CD8-positive, alpha-beta memory T cell (primary cell): ENCODE results near the gene SEMA6A. TPM values are rescaled to one million over a fixed set of nuclear protein-coding genes. Genes with fewer than 3 reads are reported as not detected.

Source experiments
- CTCF ChIA-PET: fragments of 350-600 bp; sonication (Branson Sonifier 250); formaldehyde crosslinking; loops from one replicate; lab custom pipeline; 2021; ENCODE audit warnings: antibody characterized with exemption; lab: Charles Lee
- POLR2A ChIA-PET: fragments of 350-600 bp; sonication (Branson Sonifier 250); formaldehyde crosslinking; loops from one replicate; lab custom pipeline; 2021; ENCODE audit warnings: antibody characterized with exemption; lab: Charles Lee
- DNase-seq, 5 donors: peaks; one replicate each; pipeline versions ENCODE4 v3.0.0 to v3.0.0-alpha.2; 2020 to 2022; ENCODE audit warnings: mixed read lengths in 1 of 5
- H3K27ac ChIP-seq: one replicate; pipeline ENCODE4 v1.7.0; 2013; ENCODE audit warnings: low read depth, mild to moderate bottlenecking, low read length, moderate library complexity
- H3K27me3 ChIP-seq: 2 replicates; pipeline ENCODE4 v1.7.0; 2013; ENCODE audit warnings: low read length, mild to moderate bottlenecking; ENCODE audit not compliant: insufficient read depth, poor library complexity, severe bottlenecking
- H3K36me3 ChIP-seq: 2 replicates; pipeline ENCODE4 v1.7.0; 2013; ENCODE audit warnings: mild to moderate bottlenecking, low read length, moderate library complexity; ENCODE audit not compliant: insufficient read depth
- H3K4me1 ChIP-seq: 2 replicates; pipeline ENCODE4 v1.7.0; 2013; ENCODE audit warnings: mild to moderate bottlenecking, low read length, moderate library complexity; ENCODE audit not compliant: insufficient read depth
- H3K4me3 ChIP-seq: 2 replicates; pipeline ENCODE4 v1.7.0; 2013; ENCODE audit warnings: mild to moderate bottlenecking, low read length
- H3K9me3 ChIP-seq: 2 replicates; pipeline ENCODE4 v1.7.0; 2013; ENCODE audit warnings: mild to moderate bottlenecking, low read length
- H3K27ac Mint-ChIP-seq, 8 donors: one replicate each; pipeline ENCODE4 v1.8.0; 2020 to 2021; ENCODE audit warnings: mixed read lengths in 8 of 8, mild to moderate bottlenecking in 6 of 8, inconsistent platforms in 3 of 8, moderate library complexity in 3 of 8
- H3K27me3 Mint-ChIP-seq, 2 donors: one replicate each; pipeline ENCODE4 v1.8.0; 2020 to 2021; ENCODE audit warnings: mixed read lengths in 2 of 2, mild to moderate bottlenecking in 1 of 2, moderate library complexity in 1 of 2
- H3K36me3 Mint-ChIP-seq, 3 donors: one replicate each; pipeline ENCODE4 v1.8.0; 2020 to 2021; ENCODE audit warnings: mixed read lengths in 3 of 3, inconsistent platforms in 1 of 3, mild to moderate bottlenecking in 1 of 3
- H3K4me1 Mint-ChIP-seq, 3 donors: one replicate each; pipeline ENCODE4 v1.8.0; 2020 to 2021; ENCODE audit warnings: mixed read lengths in 3 of 3, inconsistent platforms in 1 of 3, mild to moderate bottlenecking in 1 of 3
- H3K4me3 Mint-ChIP-seq, 7 donors: one replicate each; pipeline ENCODE4 v1.8.0; 2020 to 2021; ENCODE audit warnings: mixed read lengths in 7 of 7, mild to moderate bottlenecking in 6 of 7, moderate library complexity in 4 of 7, inconsistent platforms in 2 of 7
- H3K9me3 Mint-ChIP-seq, 5 donors: one replicate each; pipeline ENCODE4 v1.8.0; 2020 to 2022; ENCODE audit warnings: mixed read lengths in 5 of 5, mild to moderate bottlenecking in 3 of 5, moderate library complexity in 2 of 5, inconsistent platforms in 1 of 5
- polyA plus RNA-seq: library from polyadenylated mRNA; unstranded; fragments of 300-500 nt; fragmentation: Illumina TruSeq; gene quantifications from one replicate; pipeline ENCODE4 v1.2.3, GENCODE V29; 2021
- total RNA-seq, 2 experiments: library from RNA; stranded (reverse); gene quantifications; one replicate each; pipeline ENCODE4 v1.2.3, GENCODE V29; 2021

Gene SEMA6A
- total and polyA plus RNA-seq, 3 experiments from 2014 or later: 0.49 TPM; not detected in 2

- H3K27ac ChIP-seq: no peak overlapping the region
- no peaks in the 10 kb centered on the region for H3K9me3 Mint-ChIP-seq
- peaks cover 21 to 56% (median 31%) of the 10 kb centered on the region in 3 donors for H3K36me3 Mint-ChIP-seq
- CTCF ChIA-PET: no interaction called here
- H3K36me3 ChIP-seq: no peaks in the 10 kb centered on the region
- no peaks in the 10 kb centered on the region for H3K9me3 ChIP-seq
- no peak for DNase-seq
- POLR2A ChIA-PET: no interaction called here
- no peak overlapping the region for H3K27ac Mint-ChIP-seq
- H3K4me1 ChIP-seq: no peaks in the 10 kb centered on the region
- no peaks in the 10 kb centered on the region for H3K4me1 Mint-ChIP-seq
- no peaks in the 10 kb centered on the region for H3K27me3 Mint-ChIP-seq
- H3K27me3 ChIP-seq: no peaks in the 10 kb centered on the region
- no peak overlapping the region for H3K4me3 Mint-ChIP-seq
- H3K4me3 ChIP-seq: no peak overlapping the region
Observed at GRCh38 chr5:116420540-116420939, 154.1 kb downstream of the SEMA6A start.

- no peak overlapping the region for H3K27ac ChIP-seq
- H3K36me3 ChIP-seq: no peaks in the 10 kb centered on the region
- Mint-ChIP-seq H3K27ac (no peak overlapping the region), H3K27me3 (no peaks in the 10 kb centered on the region), H3K36me3 (peaks cover 24 to 57% (median 36%) of the 10 kb centered on the region in 3 donors), H3K4me3 (no peak overlapping the region), H3K4me1 (no peaks in the 10 kb centered on the region), H3K9me3 (no peaks in the 10 kb centered on the region)
- CTCF ChIA-PET: no interaction called here
- H3K9me3 ChIP-seq: no peaks in the 10 kb centered on the region
- no peaks in the 10 kb centered on the region for H3K27me3 ChIP-seq
- POLR2A ChIA-PET: no interaction called here
- DNase-seq: no peak
- H3K4me3 ChIP-seq: no peak overlapping the region
- no peaks in the 10 kb centered on the region for H3K4me1 ChIP-seq
Observed at GRCh38 chr5:116419258-116419657, 155.4 kb downstream of the SEMA6A start.

GRCh38 chr5:116418774-116419173 lies 155.8 kb downstream of the SEMA6A start:
- Mint-ChIP-seq H3K4me1 (no peaks in the 10 kb centered on the region), H3K27ac (no peak overlapping the region), H3K27me3 (no peaks in the 10 kb centered on the region), H3K36me3 (peaks cover 19 to 53% (median 36%) of the 10 kb centered on the region in 3 donors), H3K9me3 (no peaks in the 10 kb centered on the region), H3K4me3 (no peak overlapping the region)
- CTCF ChIA-PET: no interaction called here
- H3K27ac ChIP-seq: no peak overlapping the region
- H3K27me3 ChIP-seq: no peaks in the 10 kb centered on the region
- no peaks in the 10 kb centered on the region for H3K36me3 ChIP-seq
- no peak overlapping the region for H3K4me3 ChIP-seq
- H3K9me3 ChIP-seq: no peaks in the 10 kb centered on the region
- H3K4me1 ChIP-seq: no peaks in the 10 kb centered on the region
- POLR2A ChIA-PET: no interaction called here
- DNase-seq: no peak

GRCh38 chr5:116418016-116418415 lies 156.6 kb downstream of the SEMA6A start:
- Mint-ChIP-seq H3K27ac (no peak overlapping the region), H3K36me3 (peaks cover 19 to 53% (median 43%) of the 10 kb centered on the region in 3 donors), H3K4me3 (no peak overlapping the region), H3K9me3 (no peaks in the 10 kb centered on the region), H3K4me1 (no peaks in the 10 kb centered on the region), H3K27me3 (no peaks in the 10 kb centered on the region)
- H3K27me3 ChIP-seq: no peaks in the 10 kb centered on the region
- no peak overlapping the region for H3K4me3 ChIP-seq
- no peaks in the 10 kb centered on the region for H3K36me3 ChIP-seq
- H3K4me1 ChIP-seq: no peaks in the 10 kb centered on the region
- DNase-seq: no peak
- H3K9me3 ChIP-seq: no peaks in the 10 kb centered on the region
- ChIA-PET CTCF (no interaction called here), POLR2A (no interaction called here)
- no peak overlapping the region for H3K27ac ChIP-seq

GRCh38 chr5:116415989-116416388 lies 158.6 kb downstream of the SEMA6A start:
- Histone ChIP-seq H3K4me3 (no peak overlapping the region), H3K27me3 (no peaks in the 10 kb centered on the region), H3K9me3 (no peaks in the 10 kb centered on the region), H3K36me3 (no peaks in the 10 kb centered on the region), H3K4me1 (no peaks in the 10 kb centered on the region), H3K27ac (no peak overlapping the region)
- H3K9me3 Mint-ChIP-seq: no peaks in the 10 kb centered on the region
- no peaks in the 10 kb centered on the region for H3K4me1 Mint-ChIP-seq
- H3K36me3 Mint-ChIP-seq: peaks cover 22 to 58% (median 48%) of the 10 kb centered on the region in 3 donors
- H3K4me3 Mint-ChIP-seq: no peak overlapping the region
- no peaks in the 10 kb centered on the region for H3K27me3 Mint-ChIP-seq
- ChIA-PET CTCF (interaction anchor here (1.0 kb wide), 1 partner anchor 10 kb away, joined by 3 read pairs; no protein-coding TSS in a partner anchor), POLR2A (no interaction called here)
- no peak overlapping the region for H3K27ac Mint-ChIP-seq
- no peak for DNase-seq

GRCh38 chr5:116415182-116415581 lies 159.4 kb downstream of the SEMA6A start:
- Mint-ChIP-seq H3K9me3 (no peaks in the 10 kb centered on the region), H3K4me3 (no peak overlapping the region), H3K4me1 (no peaks in the 10 kb centered on the region), H3K27me3 (no peaks in the 10 kb centered on the region), H3K27ac (peak overlapping the region in 1 of 8 donors; percentile 15), H3K36me3 (peaks cover 21 to 52% (median 47%) of the 10 kb centered on the region in 3 donors)
- no peaks in the 10 kb centered on the region for H3K9me3 ChIP-seq
- no peaks in the 10 kb centered on the region for H3K4me1 ChIP-seq
- CTCF ChIA-PET: interaction anchor here (1.0 kb wide), 1 partner anchor 9 kb away, joined by 3 read pairs; no protein-coding TSS in a partner anchor
- POLR2A ChIA-PET: no interaction called here
- DNase-seq: no peak
- H3K27ac ChIP-seq: no peak overlapping the region
- no peaks in the 10 kb centered on the region for H3K27me3 ChIP-seq
- H3K4me3 ChIP-seq: no peak overlapping the region
- H3K36me3 ChIP-seq: no peaks in the 10 kb centered on the region

- Mint-ChIP-seq H3K36me3 (peaks cover 5 to 35% (median 32%) of the 10 kb centered on the region in 3 donors), H3K27me3 (no peaks in the 10 kb centered on the region), H3K9me3 (no peaks in the 10 kb centered on the region), H3K4me1 (no peaks in the 10 kb centered on the region), H3K27ac (no peak overlapping the region), H3K4me3 (no peak overlapping the region)
- Histone ChIP-seq H3K36me3 (no peaks in the 10 kb centered on the region), H3K4me3 (no peak overlapping the region), H3K4me1 (no peaks in the 10 kb centered on the region), H3K27me3 (no peaks in the 10 kb centered on the region), H3K9me3 (no peaks in the 10 kb centered on the region), H3K27ac (no peak overlapping the region)
- CTCF ChIA-PET: no interaction called here
- DNase-seq: no peak
- POLR2A ChIA-PET: no interaction called here
Observed at GRCh38 chr5:116411101-116411571, 163.5 kb downstream of the SEMA6A start.

- Histone ChIP-seq H3K4me3 (no peak overlapping the region), H3K27me3 (no peaks in the 10 kb centered on the region), H3K4me1 (no peaks in the 10 kb centered on the region), H3K36me3 (no peaks in the 10 kb centered on the region), H3K27ac (no peak overlapping the region), H3K9me3 (no peaks in the 10 kb centered on the region)
- ChIA-PET POLR2A (no interaction called here), CTCF (no interaction called here)
- H3K27ac Mint-ChIP-seq: no peak overlapping the region
- H3K9me3 Mint-ChIP-seq: no peaks in the 10 kb centered on the region
- H3K4me3 Mint-ChIP-seq: no peak overlapping the region
- no peak for DNase-seq
- peaks cover 5 to 38% (median 28%) of the 10 kb centered on the region in 3 donors for H3K36me3 Mint-ChIP-seq
- H3K4me1 Mint-ChIP-seq: no peaks in the 10 kb centered on the region
- no peaks in the 10 kb centered on the region for H3K27me3 Mint-ChIP-seq
Observed at GRCh38 chr5:116410336-116410890, 164.2 kb downstream of the SEMA6A start.
